Measurements from ENCODE around the gene TMEM115.

TMEM115 gene

GRCh38 chr3:50350527-50351322 is 8.6 kb downstream of the TMEM115 start, which contains the start of the genes CYB561D2 and NPRL2:
CYB561D2 (plus strand) TSS chr3:50350862; CDS start chr3:50351434, 572 bp downstream.
NPRL2 (minus strand) TSS chr3:50350775; CDS start chr3:50350652, 123 bp downstream.
- DNase-seq, result peak; percentile 99

GRCh38 chr3:50350213-50350526 is 9.2 kb downstream of the TMEM115 start:
- no peak for DNase-seq

GRCh38 chr3:50347187-50347813 is 12.0 kb downstream of the TMEM115 start:
- DNase-seq, result peak; percentile 77

- DNase-seq, result no peak
These were observed 13.6 kb downstream of the TMEM115 start, which contains the start of gene ZMYND10 for GRCh38 chr3:50345586-50346234. ZMYND10 (minus strand) TSS chr3:50345732; CDS start chr3:50345579, 153 bp downstream.

- no peak for DNase-seq
These were observed 14.3 kb downstream of the TMEM115 start for GRCh38 chr3:50345008-50345407.

- no peak for DNase-seq
These were observed 16.3 kb downstream of the TMEM115 start for GRCh38 chr3:50342813-50343633.

- no peak for DNase-seq
These were observed 17.2 kb downstream of the TMEM115 start for GRCh38 chr3:50341996-50342650.

GRCh38 chr3:50341537-50341936 is 17.8 kb downstream of the TMEM115 start:
- no peak for DNase-seq

GRCh38 chr3:50340448-50341329 is 18.6 kb downstream of the TMEM115 start, which contains the start of gene RASSF1:
RASSF1 (minus strand) TSS chr3:50340836; CDS start chr3:50340805, 31 bp downstream.
- DNase-seq, result no peak

- no peak for DNase-seq
These were observed 19.2 kb downstream of the TMEM115 start for GRCh38 chr3:50340147-50340447.

GRCh38 chr3:50339485-50340146 is 19.7 kb downstream of the TMEM115 start:
- DNase-seq, result no peak

GRCh38 chr3:50338965-50339364 is 20.4 kb downstream of the TMEM115 start:
- no peak for DNase-seq

GRCh38 chr3:50337175-50337861 is 22.0 kb downstream of the TMEM115 start:
- peak; percentile 100 for DNase-seq

- peak; percentile 79 for DNase-seq
These were observed 22.7 kb downstream of the TMEM115 start for GRCh38 chr3:50336452-50337174.

- no peak for DNase-seq
These were observed 24.8 kb downstream of the TMEM115 start for GRCh38 chr3:50334339-50335075.

- no peak for DNase-seq
These were observed 25.5 kb downstream of the TMEM115 start for GRCh38 chr3:50333744-50334328.

GRCh38 chr3:50331364-50331907 is 27.9 kb downstream of the TMEM115 start:
- no peak for DNase-seq

- no peak for DNase-seq
These were observed 29.0 kb downstream of the TMEM115 start for GRCh38 chr3:50330330-50330729.
